Upper lobe of left lung (tissue), 6 donors: ENCODE results near the gene TBX15. TPM values are rescaled to one million over a fixed set of nuclear protein-coding genes. Genes with fewer than 3 reads are reported as not detected.

Source experiments
- ATAC-seq, 2 donors: fragments of 200-7000 bp; cut with Tn5 transposase; one replicate each; pipeline ENCODE4 v1.9.1; 2022; ENCODE audit warnings: mild to moderate bottlenecking in 2 of 2, moderate library complexity in 2 of 2; ENCODE audit not compliant: low FRiP score in 2 of 2
- DNase-seq, 2 donors: peaks; one replicate each; pipeline ENCODE4 v3.0.0-alpha.2; 2019 to 2020
- H3K27ac ChIP-seq, 4 donors: fragments of 200-600 bp; sonication (generic); one replicate each; pipeline ENCODE4 v1.5.1; 2016 to 2019
- H3K27me3 ChIP-seq, 4 donors: fragments of 200-600 bp; sonication (generic); one replicate each; pipeline ENCODE4 v1.5.1; 2017 to 2019
- H3K36me3 ChIP-seq, 4 donors: fragments of 200-600 bp; sonication (generic); one replicate each; pipeline ENCODE4 v1.5.1; 2016 to 2019
- H3K4me1 ChIP-seq, 4 donors: fragments of 200-600 bp; sonication (generic); one replicate each; pipeline ENCODE4 v1.5.1; 2018 to 2019
- H3K4me3 ChIP-seq, 4 donors: fragments of 200-600 bp; sonication (generic); one replicate each; pipeline ENCODE4 v1.5.1; 2017 to 2019; ENCODE audit warnings: mild to moderate bottlenecking in 2 of 4, moderate library complexity in 1 of 4
- H3K9me3 ChIP-seq, 4 donors: fragments of 200-600 bp; sonication (generic); one replicate each; pipeline ENCODE4 v1.5.1; 2018 to 2019
- EP300 ChIP-seq, 4 donors: sonication (generic); formaldehyde crosslinking; IDR thresholded peaks; one replicate each; pipeline ENCODE4 v1.5.1; 2017; ENCODE audit warnings: antibody characterized with exemption in 4 of 4, control low read depth in 2 of 4
- POLR2A ChIP-seq, 4 donors: fragments of 450-650 bp; IDR thresholded peaks; one replicate each; pipeline ENCODE4 v1.5.1; 2016 to 2017; ENCODE audit warnings: antibody characterized with exemption in 4 of 4, mild to moderate bottlenecking in 2 of 4
- POLR2AphosphoS5 ChIP-seq, 2 donors: sonication (generic); formaldehyde crosslinking; IDR thresholded peaks; one replicate each; pipeline ENCODE4 v1.5.1; 2017; ENCODE audit warnings: antibody characterized with exemption in 2 of 2
- WGBS, 2 donors: methylation state at CpG; one replicate each; pipeline ENCODE4 v1.1.5; 2017 to 2018; 5-methylcytosine and 5-hydroxymethylcytosine counted together
- total RNA-seq, 6 donors: library from RNA; depleted of rRNA in 4 of 6; stranded (reverse); fragments of >200 nt in 4 of 6; gene quantifications; one replicate each; pipeline versions ENCODE4 v1.1.0 to v1.2.1, GENCODE V29; 2016 to 2021
- TF ChIP-seq, protein P1 (sequence below), 6 experiments: fragments of 450-650 bp in 4 of 6; fragments of 200-600 bp in 2 of 6; sonication (generic) in 2 of 6; IDR thresholded peaks; one replicate each; pipeline ENCODE4 v1.5.1; 2016 to 2019; ENCODE audit warnings: antibody characterized with exemption in 6 of 6
- donor health status: DM: no; HTN: no; CAD: no; lungs with moderate emphysema.
- donor health status: DM: no; HTN: yes; CAD: no; lungs with severe emphysema.

Gene TBX15
- total RNA-seq, 6 donors from 2014 or later = 0.13 to 1.2 (median 0.39) TPM; not detected in 1

DNA sequence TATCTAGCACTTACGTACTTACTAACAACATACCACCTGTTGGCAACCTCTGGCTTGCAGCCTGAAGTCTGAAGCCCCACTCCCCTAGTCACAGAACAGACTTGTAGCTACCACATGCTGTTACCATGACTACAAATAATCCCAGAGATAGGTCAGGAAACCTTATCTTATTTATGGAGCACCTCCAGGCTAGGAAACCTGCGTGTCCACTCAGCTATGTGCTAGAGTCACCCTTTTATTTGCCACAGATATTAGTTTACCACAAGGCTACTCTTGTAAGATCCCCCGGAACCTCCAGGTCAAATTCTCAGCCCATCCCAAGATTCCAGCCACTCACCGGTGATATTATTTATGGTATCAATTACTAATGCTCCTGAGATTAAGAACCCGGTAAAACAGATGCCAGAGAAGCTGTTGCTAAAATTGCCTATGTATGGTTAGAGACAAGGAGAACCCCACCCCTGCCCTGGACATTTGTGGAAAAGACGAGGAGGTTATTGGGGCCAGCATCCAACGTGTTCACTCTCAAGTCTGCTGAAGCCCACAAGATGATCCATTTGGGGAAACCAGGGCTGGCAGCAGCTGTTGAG is 116.5 kb downstream of the TBX15 start:
- no peak for DNase-seq
- 82% methylated on average over 7 of the region's 7 CpGs for WGBS, 2 donors
- no peak for TF ChIP-seq POLR2A (IDR thresholded peaks at IDR 0.05)
- TF ChIP-seq EP300 (IDR thresholded peaks at IDR 0.05) = no peak
- TF ChIP-seq POLR2AphosphoS5 (IDR thresholded peaks at IDR 0.05) = no peak
- TF ChIP-seq, protein P1, sequence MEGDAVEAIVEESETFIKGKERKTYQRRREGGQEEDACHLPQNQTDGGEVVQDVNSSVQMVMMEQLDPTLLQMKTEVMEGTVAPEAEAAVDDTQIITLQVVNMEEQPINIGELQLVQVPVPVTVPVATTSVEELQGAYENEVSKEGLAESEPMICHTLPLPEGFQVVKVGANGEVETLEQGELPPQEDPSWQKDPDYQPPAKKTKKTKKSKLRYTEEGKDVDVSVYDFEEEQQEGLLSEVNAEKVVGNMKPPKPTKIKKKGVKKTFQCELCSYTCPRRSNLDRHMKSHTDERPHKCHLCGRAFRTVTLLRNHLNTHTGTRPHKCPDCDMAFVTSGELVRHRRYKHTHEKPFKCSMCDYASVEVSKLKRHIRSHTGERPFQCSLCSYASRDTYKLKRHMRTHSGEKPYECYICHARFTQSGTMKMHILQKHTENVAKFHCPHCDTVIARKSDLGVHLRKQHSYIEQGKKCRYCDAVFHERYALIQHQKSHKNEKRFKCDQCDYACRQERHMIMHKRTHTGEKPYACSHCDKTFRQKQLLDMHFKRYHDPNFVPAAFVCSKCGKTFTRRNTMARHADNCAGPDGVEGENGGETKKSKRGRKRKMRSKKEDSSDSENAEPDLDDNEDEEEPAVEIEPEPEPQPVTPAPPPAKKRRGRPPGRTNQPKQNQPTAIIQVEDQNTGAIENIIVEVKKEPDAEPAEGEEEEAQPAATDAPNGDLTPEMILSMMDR (IDR thresholded peaks at IDR 0.05) = no peak
- no peak overlapping the region for H3K27ac ChIP-seq
- no peaks in the 10 kb centered on the region for H3K27me3 ChIP-seq
- H3K9me3 ChIP-seq = no peaks in the 10 kb centered on the region
- H3K36me3 ChIP-seq = no peaks in the 10 kb centered on the region
- no peak overlapping the region for H3K4me3 ChIP-seq
- ATAC-seq = no peak
- no peaks in the 10 kb centered on the region for H3K4me1 ChIP-seq

- no peak for DNase-seq
Measured at GRCh38 chr1:118868387-118868786, 119.8 kb downstream of the TBX15 start.

DNA sequence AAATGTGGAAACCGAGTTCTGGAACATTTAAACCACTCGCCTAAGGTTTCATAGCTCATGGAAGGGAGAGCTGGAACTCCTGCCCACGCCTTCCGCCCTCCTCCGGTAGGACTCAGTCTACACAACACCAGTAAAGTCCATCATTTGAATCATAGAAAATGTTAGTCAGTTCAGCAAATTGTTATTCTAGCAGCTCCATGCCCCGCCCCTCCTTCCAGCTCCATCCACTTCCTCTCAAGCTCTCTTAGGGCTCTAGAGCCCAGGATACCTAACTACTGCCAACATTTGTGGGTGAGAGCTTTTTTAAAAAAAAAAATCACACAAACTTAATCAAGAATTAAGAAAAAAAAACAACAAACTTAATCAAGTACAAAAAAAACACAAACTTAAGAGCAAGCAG is 121.8 kb downstream of the TBX15 start:
- no peak for ATAC-seq
- Histone ChIP-seq H3K27me3 (no peaks in the 10 kb centered on the region), H3K4me1 (no peaks in the 10 kb centered on the region), H3K4me3 (no peak overlapping the region), H3K36me3 (no peaks in the 10 kb centered on the region), H3K27ac (no peak overlapping the region), H3K9me3 (no peaks in the 10 kb centered on the region)
- no peak for DNase-seq
- TF ChIP-seq POLR2A (IDR thresholded peaks at IDR 0.05) = no peak
- TF ChIP-seq EP300 (IDR thresholded peaks at IDR 0.05) = no peak
- TF ChIP-seq POLR2AphosphoS5 (IDR thresholded peaks at IDR 0.05) = no peak
- TF ChIP-seq, protein P1 (IDR thresholded peaks at IDR 0.05) = no peak
- WGBS, 2 donors = 81 to 84% methylated on average over 6 of the region's 6 CpGs

More at GRCh38 chr1:118868387-118868786, 119.8 kb downstream of the TBX15 start:
- H3K36me3 ChIP-seq = no peaks in the 10 kb centered on the region
- TF ChIP-seq POLR2AphosphoS5 (IDR thresholded peaks at IDR 0.05) (no peak), POLR2A (IDR thresholded peaks at IDR 0.05) (no peak), EP300 (IDR thresholded peaks at IDR 0.05) (no peak)
- TF ChIP-seq, protein P1 (IDR thresholded peaks at IDR 0.05) = no peak
- no peak overlapping the region for H3K27ac ChIP-seq
- no peaks in the 10 kb centered on the region for H3K27me3 ChIP-seq
- no peaks in the 10 kb centered on the region for H3K9me3 ChIP-seq
- 82 to 84% methylated on average over 2 of the region's 2 CpGs for WGBS, 2 donors
- no peak overlapping the region for H3K4me3 ChIP-seq
- no peak for ATAC-seq
- H3K4me1 ChIP-seq = no peaks in the 10 kb centered on the region

- Histone ChIP-seq H3K36me3 (no peaks in the 10 kb centered on the region), H3K27me3 (no peaks in the 10 kb centered on the region), H3K4me3 (no peak overlapping the region), H3K4me1 (no peaks in the 10 kb centered on the region), H3K9me3 (no peaks in the 10 kb centered on the region), H3K27ac (no peak overlapping the region)
- ATAC-seq (no peak), DNase-seq (no peak)
- TF ChIP-seq EP300 (IDR thresholded peaks at IDR 0.05) (no peak), POLR2A (IDR thresholded peaks at IDR 0.05) (no peak), POLR2AphosphoS5 (IDR thresholded peaks at IDR 0.05) (no peak)
- TF ChIP-seq, protein P1 (IDR thresholded peaks at IDR 0.05) = no peak
- 80 to 83% methylated on average over 3 of the region's 3 CpGs for WGBS, 2 donors
Measured at GRCh38 chr1:118863688-118864087, 124.5 kb downstream of the TBX15 start.

DNA sequence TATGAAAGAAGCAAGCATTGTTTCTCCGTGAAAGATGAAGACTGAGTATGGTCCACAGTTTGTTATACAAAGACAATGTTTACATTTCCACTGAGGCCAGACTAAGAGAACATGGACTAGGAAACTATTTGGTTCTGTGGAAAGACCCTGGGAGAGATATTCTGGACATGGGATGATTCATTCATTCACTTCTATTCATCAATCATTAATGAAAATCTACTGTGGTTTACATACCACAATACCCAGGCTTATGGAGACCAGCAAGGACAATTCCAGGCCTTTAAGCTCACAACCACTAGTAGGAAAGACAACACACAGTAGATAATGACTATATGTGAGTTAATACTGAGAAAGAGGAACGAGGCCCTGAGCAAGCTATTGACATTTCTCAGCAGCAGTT is 125.4 kb downstream of the TBX15 start:
- Histone ChIP-seq H3K4me1 (no peaks in the 10 kb centered on the region), H3K4me3 (no peak overlapping the region), H3K9me3 (no peaks in the 10 kb centered on the region), H3K27ac (no peak overlapping the region), H3K27me3 (no peaks in the 10 kb centered on the region), H3K36me3 (no peaks in the 10 kb centered on the region)
- WGBS, 2 donors = 66 to 78% methylated on average over 2 of the region's 2 CpGs
- no peak for TF ChIP-seq POLR2AphosphoS5 (IDR thresholded peaks at IDR 0.05)
- no peak for TF ChIP-seq POLR2A (IDR thresholded peaks at IDR 0.05)
- TF ChIP-seq, protein P1 (IDR thresholded peaks at IDR 0.05) = no peak
- TF ChIP-seq EP300 (IDR thresholded peaks at IDR 0.05) = no peak
- DNase-seq = no peak
- no peak for ATAC-seq
